HG02678 (cell line): ENCODE results near the gene ZNF219.

Experiments
- ATAC-seq: cut with Tn5 transposase; IDR thresholded peaks from one replicate; pipeline ENCODE4 v1.9.1; 2021; ENCODE audit warnings: mild to moderate bottlenecking, moderate library complexity; ENCODE audit not compliant: unreplicated experiment

The ZNF219 gene

GRCh38 chr14:21070083-21070609 is 28.3 kb downstream of the ZNF219 start, which contains the start of gene ARHGEF40:
ARHGEF40 (plus strand) TSS chr14:21070304; CDS start chr14:21070397, 93 bp downstream.
- ATAC-seq: no peak

- ATAC-seq: no peak
Measured at GRCh38 chr14:21069388-21070082, 28.9 kb downstream of the ZNF219 start.

GRCh38 chr14:21068521-21069387 is 29.7 kb downstream of the ZNF219 start:
- ATAC-seq: no peak

GRCh38 chr14:21066882-21067502 is 31.5 kb downstream of the ZNF219 start:
- ATAC-seq: no peak

GRCh38 chr14:21063479-21063878 is 35.0 kb downstream of the ZNF219 start:
- no peak for ATAC-seq

GRCh38 chr14:21061347-21061668 is 37.1 kb downstream of the ZNF219 start:
- ATAC-seq: no peak

GRCh38 chr14:21060614-21061346 is 37.7 kb downstream of the ZNF219 start:
- no peak for ATAC-seq

- no peak for ATAC-seq
Measured at GRCh38 chr14:21059842-21060613, 38.4 kb downstream of the ZNF219 start.

- ATAC-seq: no peak
Measured at GRCh38 chr14:21058903-21059302, 39.6 kb downstream of the ZNF219 start.

GRCh38 chr14:21057803-21058675 is 40.4 kb downstream of the ZNF219 start, which contains the start of gene RNASE8:
RNASE8 (plus strand) TSS chr14:21057822; CDS start chr14:21057893, 71 bp downstream.
- no peak for ATAC-seq

- ATAC-seq: no peak
Measured at GRCh38 chr14:21056520-21057163, 41.8 kb downstream of the ZNF219 start.

GRCh38 chr14:21055432-21056117 is 42.9 kb downstream of the ZNF219 start:
- no peak for ATAC-seq

GRCh38 chr14:21054768-21055145 is 43.7 kb downstream of the ZNF219 start:
- no peak for ATAC-seq

GRCh38 chr14:21054123-21054767 is 44.2 kb downstream of the ZNF219 start:
- ATAC-seq: no peak

- ATAC-seq: no peak
Measured at GRCh38 chr14:21053184-21054122, 45.0 kb downstream of the ZNF219 start.

GRCh38 chr14:21050597-21050996 is 47.9 kb downstream of the ZNF219 start:
- no peak for ATAC-seq
